ENCODE data around the gene DDAH1. TPM values are rescaled to one million over a fixed set of nuclear protein-coding genes. Genes with fewer than 3 reads are reported as not detected.

DDAH1 gene
- total and polyA plus RNA-seq, 2 of the 8 experiments (the other 6 are each of a cell fraction or from before 2014, with no cell fraction given) = 22.8 to 54.5 TPM

DNA sequence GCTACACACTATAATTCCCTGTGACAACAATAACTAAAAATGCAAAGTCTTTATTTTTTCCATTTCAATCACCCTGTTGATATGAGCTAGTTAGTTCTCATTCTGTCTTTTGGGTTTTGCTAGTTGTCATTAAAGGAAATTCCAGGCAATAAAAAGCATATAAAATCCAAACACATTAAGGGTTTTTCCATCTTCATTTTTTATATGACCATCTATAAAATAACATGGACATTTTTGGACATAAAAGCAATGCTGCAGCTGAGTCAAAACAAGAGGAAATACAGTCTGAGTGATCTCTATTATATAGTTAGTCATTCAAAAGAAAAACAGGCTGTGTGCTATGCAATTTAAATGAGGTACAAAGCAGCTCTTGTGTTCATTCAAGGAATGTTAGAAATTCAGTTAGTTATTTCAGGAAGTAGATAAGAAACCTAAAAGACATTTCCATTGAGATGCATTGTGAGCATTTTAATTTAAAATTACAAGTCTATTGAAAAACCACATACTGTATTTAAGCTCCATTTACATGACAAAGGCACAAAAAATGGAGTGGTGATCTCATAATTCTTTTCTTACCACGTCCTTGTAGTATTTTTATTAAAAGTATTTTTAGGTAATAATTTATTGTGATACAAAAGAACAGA, 121.2 kb downstream of the DDAH1 start:
- H3K79me1 ChIP-seq (ENCODE audit: low read depth, low read length) = no peaks in the 10 kb centered on the region
- DNase-seq (ENCODE audit: low read depth in 1 of 2, low spot score in 2 of 2) (no peak), FAIRE-seq (no peak)
- no peak overlapping the region for H3K27ac ChIP-seq (ENCODE audit: low read depth, low read length)
- no peak overlapping the region for H3K23ac ChIP-seq (ENCODE audit: insufficient read length)
- H3K4ac ChIP-seq (replicated peaks; ENCODE audit: insufficient read length, low read depth, low read length) = no peak overlapping the region
- no peak overlapping the region for H3K14ac ChIP-seq (ENCODE audit: insufficient read length)
- no peak overlapping the region for H2BK15ac ChIP-seq (ENCODE audit: low read length)
- H2BK5ac ChIP-seq (ENCODE audit: low read depth, low read length) = peak overlapping the region; percentile 76; the same call in 1 of the 2 replicates
- H3K23me2 ChIP-seq (ENCODE audit: low read depth, low read length) = no peaks in the 10 kb centered on the region
- H3K9ac ChIP-seq (replicated peaks in 1 of 4; ENCODE audit: extremely low read depth in 1 of 4, low read depth in 3 of 4, low read length in 3 of 4) = no peak overlapping the region
- POLR2A ChIA-PET (ENCODE audit: partially characterized antibody) = interaction anchor here (0.8 to 1.6 kb wide), 3 partner anchors 10 to 241 kb away, joined by 3 to 15 read pairs (median 5); partner anchors contain the start of gene CCN1
- CTCF ChIA-PET (ENCODE audit: partially characterized antibody) = interaction anchor here (0.7 to 3.8 kb wide), 33 partner anchors 13 to 563 kb away, joined by 3 to 21 read pairs (median 4); partner anchors contain the start of gene CCN1
- H3K36me3 ChIP-seq (ENCODE audit: control insufficient read depth in 2 of 4, insufficient read depth in 4 of 4, low read length in 3 of 4) = no peaks in the 10 kb centered on the region
- H3K9me3 ChIP-seq (ENCODE audit: insufficient read depth in 2 of 2, low read depth in 1 of 2, low read length in 1 of 2) = no peaks in the 10 kb centered on the region; a peak in 1 of 4 replicates
- no peaks in the 10 kb centered on the region for H3K79me2 ChIP-seq (ENCODE audit: control insufficient read depth in 1 of 2, insufficient read depth in 2 of 2, low read length in 2 of 2)
- no peaks in the 10 kb centered on the region for H4K20me1 ChIP-seq (replicated peaks in 1 of 2; ENCODE audit: control insufficient read depth in 1 of 2, insufficient read depth in 2 of 2, low read length in 2 of 2)
- no peak overlapping the region for H2BK12ac ChIP-seq (ENCODE audit: low read depth, low read length)
- H3K27me3 ChIP-seq (replicated peaks in 1 of 4; ENCODE audit: control insufficient read depth in 3 of 4, extremely low read depth in 1 of 4, insufficient read depth in 3 of 4, low read length in 3 of 4) = no peaks in the 10 kb centered on the region
- no peak overlapping the region for H3K4me2 ChIP-seq (ENCODE audit: insufficient read depth in 1 of 2, low read depth in 2 of 2, low read length in 2 of 2)
- H2AK5ac ChIP-seq (ENCODE audit: low read depth, low read length) = no peak overlapping the region
- no peak overlapping the region for H2BK120ac ChIP-seq (replicated peaks; ENCODE audit: low read depth, low read length)
- H3K56ac ChIP-seq (replicated peaks; ENCODE audit: insufficient read length, low read depth, low read length) = no peak overlapping the region
- peaks cover 0 to 7% (median 2%) of the 10 kb centered on the region in 4 experiments; a peak in 3 of 7 replicates for H3K4me1 ChIP-seq (replicated peaks in 1 of 4; ENCODE audit: control insufficient read depth in 3 of 4, insufficient read depth in 4 of 4, low read length in 3 of 4)
- H2AFZ ChIP-seq (ENCODE audit: low read length) = no peak overlapping the region
- WGBS, 2 experiments (ENCODE audit: extremely low coverage in 1 of 2, insufficient coverage in 1 of 2, insufficient read length in 1 of 2, insufficient replicate concordance in 2 of 2, low coverage in 1 of 2, low lambda C conversion rate in 2 of 2, missing lambda C conversion rate in 1 of 2) = 3% methylated on average over 1 of the region's 1 CpG; no CpG with 5 or more reads in 1 of the 2 experiments
- no peak overlapping the region for H4K8ac ChIP-seq (ENCODE audit: extremely low read depth, insufficient read depth, low read length)
- no peak overlapping the region for H3K4me3 ChIP-seq (ENCODE audit: extremely low read depth in 1 of 4, insufficient read depth in 2 of 4, low read depth in 3 of 4, low read length in 4 of 4)
- peak overlapping the region; percentile 83 for H4K5ac ChIP-seq (ENCODE audit: insufficient read length, low read depth, low read length)
- H3K18ac ChIP-seq (ENCODE audit: extremely low read depth, low read length) = 0 out of 2 replicates have a peak overlapping the region, but pooled peaks have one; percentile 4
- H2BK20ac ChIP-seq (ENCODE audit: low read length) = no peak overlapping the region
- no peak overlapping the region for H4K91ac ChIP-seq (replicated peaks; ENCODE audit: insufficient read length, low read length)
- peak; percentile 26; the same call in 1 of the 2 replicates for TF ChIP-seq JUN (IDR thresholded peaks at IDR 0.05; ENCODE audit: low read depth, low read length)
